HG03575 (cell line): ENCODE data around the gene CACNA1S.

Experiments used
- ATAC-seq: cut with Tn5 transposase; IDR thresholded peaks from one replicate; pipeline ENCODE4 v1.9.1; 2021; ENCODE audit not compliant: unreplicated experiment, insufficient number of reproducible peaks, low FRiP score; ENCODE audit errors: extremely low read depth

Gene CACNA1S

DNA sequence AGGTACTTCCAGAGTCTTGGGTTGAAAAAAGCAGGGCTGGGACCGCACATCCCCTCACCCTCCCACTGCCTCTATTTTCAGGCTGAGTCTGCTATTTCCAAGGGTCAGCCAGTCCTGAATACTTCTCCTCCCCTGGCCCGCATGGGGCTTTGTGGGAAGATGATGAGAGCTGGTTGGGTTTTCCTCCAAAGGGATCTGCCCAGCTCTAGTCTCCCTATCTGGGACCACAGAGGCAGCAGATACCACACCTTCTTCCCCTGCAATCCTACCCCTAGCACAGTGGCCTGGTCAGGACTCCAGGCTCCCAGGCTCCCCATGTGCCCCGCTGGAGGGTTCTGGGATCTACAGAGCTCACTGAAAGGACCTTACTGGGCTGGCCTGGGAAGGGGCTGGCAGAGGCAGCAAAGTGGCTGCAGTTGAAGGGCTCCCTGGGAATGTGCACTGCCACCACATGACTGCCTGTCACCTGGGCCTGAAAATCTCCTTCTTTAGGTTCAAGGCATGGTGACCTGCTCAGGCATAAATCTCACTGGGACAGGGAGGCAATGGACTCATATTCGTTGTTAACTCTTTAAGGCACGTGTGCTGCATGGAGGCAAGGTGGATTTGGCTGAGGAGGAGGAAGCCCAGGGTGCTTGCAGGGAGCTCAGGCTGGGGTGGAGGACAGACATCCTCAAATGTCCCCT lies 13.1 kb downstream of the CACNA1S start:
- no peak for ATAC-seq

GRCh38 chr1:201096977-201097856 lies 15.0 kb downstream of the CACNA1S start:
- ATAC-seq: no peak

DNA sequence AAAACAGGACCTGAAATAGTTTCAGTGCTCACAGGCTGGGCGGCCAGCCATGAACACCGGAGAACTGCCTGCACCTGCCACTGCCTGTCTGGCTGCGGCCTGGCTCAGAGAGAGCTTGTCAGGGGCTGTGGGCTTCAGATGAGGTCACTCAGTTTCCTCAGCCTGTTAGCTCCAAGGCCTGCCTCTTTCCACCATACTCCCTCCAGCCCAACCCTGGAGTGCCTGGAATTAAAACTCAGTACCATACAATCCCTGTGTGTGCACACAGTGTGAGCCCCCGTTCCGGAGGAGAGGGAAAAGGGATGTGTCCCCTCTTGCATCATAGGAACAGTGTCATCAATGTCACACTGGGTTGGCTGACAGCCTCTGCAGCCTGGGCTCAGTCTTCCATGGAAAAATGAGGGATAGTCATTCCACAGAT lies 16.2 kb downstream of the CACNA1S start:
- ATAC-seq: no peak

DNA sequence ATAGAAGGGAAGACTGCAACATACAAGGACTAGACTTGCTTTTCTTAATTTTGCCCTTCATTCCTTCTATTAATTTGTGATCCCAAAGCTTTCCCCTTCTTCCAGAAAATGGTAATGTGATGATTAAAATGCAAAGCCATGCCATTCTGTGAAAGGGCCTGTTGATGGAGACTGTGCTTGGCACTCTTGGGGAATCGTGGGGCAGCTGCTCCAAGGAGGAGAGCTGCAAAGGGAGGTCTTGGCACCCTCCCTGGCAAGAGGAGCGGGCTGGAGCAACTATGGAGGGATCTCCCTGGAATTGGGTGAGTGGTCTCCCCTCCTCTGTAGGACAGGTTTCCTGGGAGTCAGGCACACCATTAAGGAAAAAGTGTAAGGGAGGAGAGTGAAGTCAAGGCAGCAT lies 16.6 kb downstream of the CACNA1S start:
- no peak for ATAC-seq

DNA sequence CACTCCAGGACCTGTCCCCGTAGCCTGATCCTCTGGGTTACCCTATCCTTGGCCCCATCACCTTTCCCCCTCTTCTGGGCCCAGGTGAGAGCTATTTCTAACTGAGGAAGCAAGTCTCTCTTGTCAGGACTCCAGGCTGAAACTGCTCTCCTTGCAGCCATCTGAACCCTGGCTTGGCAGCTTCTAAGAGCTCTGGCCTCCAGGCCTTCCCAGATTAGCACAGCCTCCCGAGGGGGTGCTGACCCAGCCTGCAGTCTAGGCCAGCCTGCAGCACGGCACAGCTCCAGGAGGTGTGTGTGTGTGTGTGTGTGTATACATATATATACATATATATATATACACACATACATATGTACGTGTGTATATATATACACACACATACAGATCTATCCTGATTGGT lies 17.4 kb downstream of the CACNA1S start:
- ATAC-seq: no peak

DNA sequence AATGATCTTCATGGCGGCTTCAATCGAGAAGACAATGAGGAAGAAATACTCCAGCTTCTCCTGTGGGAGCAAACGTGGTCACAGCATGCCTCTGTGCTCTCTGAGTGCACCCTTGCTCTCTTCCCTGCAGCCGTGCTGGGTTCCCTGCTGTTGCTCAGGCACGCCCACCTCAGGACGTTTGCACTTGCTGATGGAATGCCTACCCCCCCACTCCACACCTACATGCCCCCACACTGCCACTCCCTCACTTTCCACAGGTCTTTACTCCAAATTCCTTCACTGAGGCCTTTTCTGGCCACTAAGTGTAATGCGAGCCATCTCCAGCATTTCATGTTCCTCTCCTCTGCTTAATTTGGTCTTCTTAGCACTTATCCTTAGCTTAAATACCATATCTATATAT lies 18.3 kb downstream of the CACNA1S start:
- ATAC-seq: no peak

DNA sequence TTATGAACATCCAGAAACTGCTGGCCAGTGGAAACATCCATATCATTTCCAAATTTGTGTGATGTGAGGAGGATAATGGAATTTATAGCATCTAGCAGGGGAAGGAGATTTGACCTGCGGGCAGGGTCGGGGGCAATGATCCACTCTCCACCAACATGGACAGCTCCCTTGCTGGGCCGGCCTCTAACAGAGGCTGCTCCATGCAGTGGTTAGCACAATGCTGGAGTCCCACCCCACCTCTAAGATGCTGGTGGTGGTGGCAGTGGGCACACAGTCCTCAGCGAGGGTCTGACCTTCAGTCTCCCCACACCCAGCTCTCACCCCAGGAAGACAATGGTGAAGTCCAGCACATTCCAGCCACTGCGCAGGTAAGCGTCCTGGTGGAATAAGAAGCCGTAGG lies 18.7 kb downstream of the CACNA1S start:
- ATAC-seq: no peak

DNA sequence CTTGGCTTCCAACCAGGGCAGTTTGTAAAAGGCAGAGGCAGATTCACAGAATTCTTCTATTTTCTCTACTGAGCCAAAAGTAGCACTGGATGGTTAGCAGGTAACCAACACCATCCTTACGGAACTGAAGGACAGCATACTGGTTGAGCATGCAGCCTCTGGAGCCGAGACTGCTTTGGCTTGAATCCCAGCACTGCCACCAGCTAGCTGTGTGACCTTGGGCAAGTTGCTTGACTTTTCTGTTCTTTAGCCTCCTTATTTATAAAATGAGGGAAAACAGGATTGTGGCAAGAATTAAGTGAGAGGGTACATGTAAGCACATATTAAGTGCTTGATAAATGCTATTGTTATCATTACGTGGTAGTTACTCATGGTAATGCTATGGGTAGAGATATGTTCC lies 19.5 kb downstream of the CACNA1S start:
- ATAC-seq: no peak

GRCh38 chr1:201091256-201091655 lies 21.0 kb downstream of the CACNA1S start:
- no peak for ATAC-seq

GRCh38 chr1:201090541-201090940 lies 21.7 kb downstream of the CACNA1S start:
- no peak for ATAC-seq

DNA sequence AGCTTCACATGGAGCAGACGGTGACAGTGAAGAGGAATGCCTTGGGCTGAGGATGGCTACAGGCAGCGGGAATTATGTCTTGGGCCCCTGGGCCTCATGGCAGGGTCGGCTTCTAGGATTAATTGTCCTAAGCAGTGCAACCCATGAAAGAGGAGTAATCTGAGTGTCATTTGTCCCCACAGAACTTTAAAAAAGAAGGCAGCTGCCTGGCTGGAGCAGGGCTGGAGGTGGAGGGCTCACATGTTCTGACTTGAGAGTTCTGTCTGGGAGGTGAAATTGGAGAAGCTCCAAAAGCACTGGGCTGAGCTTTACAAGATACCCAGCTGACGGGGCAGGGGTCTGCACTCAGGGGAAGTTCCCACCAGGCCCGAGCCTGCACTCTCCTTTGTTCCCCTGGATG lies 22.6 kb downstream of the CACNA1S start:
- ATAC-seq: no peak

DNA sequence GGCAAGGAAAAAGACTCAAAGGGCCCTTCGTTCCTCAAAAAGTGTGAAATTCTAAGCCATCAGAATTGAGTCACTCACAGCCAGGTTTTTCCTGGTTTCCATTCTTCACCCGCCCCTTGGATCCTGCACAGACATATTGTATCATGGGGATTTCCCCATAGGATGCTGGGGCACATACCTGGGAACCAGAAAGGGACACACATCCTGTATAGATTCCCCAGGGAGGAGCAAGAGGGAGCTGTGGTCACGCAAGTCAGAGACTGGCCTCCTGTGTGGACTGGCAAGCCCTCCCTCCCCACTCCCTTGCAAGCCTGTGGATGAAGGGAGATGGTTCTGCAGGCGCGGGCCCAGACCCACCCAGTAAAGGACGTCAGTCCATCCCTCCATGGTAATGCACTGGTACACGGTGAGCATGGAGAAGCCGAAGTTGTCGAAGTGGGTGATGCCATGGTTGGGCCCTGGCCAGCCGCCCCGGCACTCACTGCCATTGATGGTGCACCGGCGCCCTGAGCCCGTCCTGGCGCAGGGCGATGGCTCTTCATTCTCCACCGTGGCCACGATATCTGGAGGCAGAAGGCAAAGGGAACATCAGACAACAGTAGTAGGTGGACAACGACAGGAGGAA lies 23.2 kb downstream of the CACNA1S start:
- ATAC-seq: no peak

DNA sequence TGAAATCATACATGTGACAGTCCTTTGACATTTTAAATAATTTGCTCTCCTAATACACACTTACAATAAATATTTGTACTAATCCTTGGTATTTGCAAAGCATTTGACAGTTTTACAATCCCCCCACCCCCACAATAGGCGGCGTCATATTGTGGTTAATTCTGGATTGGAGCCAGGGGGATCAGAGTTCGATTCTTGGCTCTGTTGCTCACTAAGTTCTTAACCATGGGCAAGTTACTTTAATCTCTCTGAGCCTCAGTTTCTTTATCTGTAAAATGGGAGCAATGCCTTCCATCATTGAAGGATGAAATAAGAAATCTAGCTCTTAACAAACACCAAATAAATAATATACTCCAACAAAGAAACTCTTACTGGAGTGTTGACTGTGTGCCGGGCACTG lies 23.8 kb downstream of the CACNA1S start:
- no peak for ATAC-seq

GRCh38 chr1:201085902-201086735 lies 26.1 kb downstream of the CACNA1S start:
- ATAC-seq: no peak

- ATAC-seq: no peak
These were observed 27.9 kb downstream of the CACNA1S start for GRCh38 chr1:201084295-201084694.

GRCh38 chr1:201083741-201084140 lies 28.5 kb downstream of the CACNA1S start:
- no peak for ATAC-seq

DNA sequence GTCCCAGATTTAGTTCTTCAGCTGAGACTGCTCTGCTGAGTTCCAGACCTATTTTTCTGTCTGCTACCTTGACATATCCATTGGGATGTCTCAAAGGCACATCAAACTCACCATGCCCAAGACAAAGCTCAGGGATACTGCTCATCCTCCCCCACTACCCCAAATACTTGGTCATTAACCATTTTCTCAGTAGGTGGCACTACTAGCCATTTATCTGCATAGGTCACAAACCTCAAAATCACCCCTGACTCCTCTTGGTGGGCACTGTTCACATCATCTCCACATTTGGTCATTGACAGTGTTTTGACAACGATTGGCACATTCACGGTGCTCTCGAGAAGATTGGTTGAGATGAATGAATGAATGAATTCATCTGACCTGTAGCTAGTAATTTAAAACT lies 32.1 kb downstream of the CACNA1S start:
- ATAC-seq: no peak

- no peak for ATAC-seq
These were observed 34.5 kb downstream of the CACNA1S start for GRCh38 chr1:201077736-201078135.

DNA sequence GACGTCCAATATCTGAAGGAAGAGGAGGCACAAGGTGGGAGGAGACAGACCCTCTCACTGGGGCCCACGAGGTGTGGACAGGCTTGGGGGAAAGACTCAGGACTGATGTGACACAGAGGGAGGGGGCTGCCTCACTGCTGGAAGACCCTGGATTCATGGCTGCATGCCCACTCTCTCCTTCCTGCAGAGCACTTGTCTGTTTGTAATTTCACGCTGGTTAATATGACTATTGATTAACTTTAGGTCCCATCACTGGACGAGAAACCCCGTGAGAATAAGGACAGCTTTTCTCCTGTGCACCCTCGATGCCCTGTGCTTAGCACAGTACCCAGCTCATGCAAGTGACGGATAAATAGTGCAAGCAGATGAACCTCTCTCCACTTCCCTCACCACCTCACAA lies 35.1 kb downstream of the CACNA1S start:
- ATAC-seq: no peak
